HG02938 (cell line): ENCODE measurements around the gene UBE2I.
"Not testable (repeated sequence)": the region's sequence is repeated elsewhere in the genome, so short reads cannot be mapped to it uniquely, and the experiment has no call there.

ENCODE experiments used
- ATAC-seq: cut with Tn5 transposase; IDR thresholded peaks from one replicate; pipeline ENCODE4 v1.9.1; 2021; ENCODE audit warnings: mild to moderate bottlenecking, moderate library complexity; ENCODE audit not compliant: unreplicated experiment

UBE2I gene

GRCh38 chr16:1328136-1328535 lies 18.7 kb downstream of the UBE2I start:
- ATAC-seq = not testable (repeated sequence)

- not testable (repeated sequence) for ATAC-seq
These were observed 19.5 kb downstream of the UBE2I start for GRCh38 chr16:1328961-1329360.

GRCh38 chr16:1330260-1330914 lies 21.0 kb downstream of the UBE2I start:
- no peak for ATAC-seq

GRCh38 chr16:1330931-1331711 lies 21.7 kb downstream of the UBE2I start:
- no peak for ATAC-seq

GRCh38 chr16:1331712-1332617 lies 22.5 kb downstream of the UBE2I start:
- peak; percentile 62 for ATAC-seq

GRCh38 chr16:1332618-1333148 lies 23.2 kb downstream of the UBE2I start:
- ATAC-seq = no peak

- ATAC-seq = no peak
These were observed 23.8 kb downstream of the UBE2I start, which contains the start of gene BAIAP3 for GRCh38 chr16:1333149-1333812. TSS of gene BAIAP3 (plus strand) at chr16:1333645. CDS start at chr16:1338550, 4,905 bp downstream.

GRCh38 chr16:1333854-1334700 lies 24.6 kb downstream of the UBE2I start:
- ATAC-seq = no peak

- no peak for ATAC-seq
These were observed 25.3 kb downstream of the UBE2I start for GRCh38 chr16:1334739-1335138.

- no peak for ATAC-seq
These were observed 26.0 kb downstream of the UBE2I start for GRCh38 chr16:1335211-1335971.

GRCh38 chr16:1335996-1336395 lies 26.6 kb downstream of the UBE2I start:
- ATAC-seq = no peak

GRCh38 chr16:1336619-1337018 lies 27.2 kb downstream of the UBE2I start:
- ATAC-seq = no peak

GRCh38 chr16:1337486-1337885 lies 28.1 kb downstream of the UBE2I start:
- ATAC-seq = no peak

GRCh38 chr16:1338119-1338730 lies 28.8 kb downstream of the UBE2I start:
- ATAC-seq = no peak

GRCh38 chr16:1338855-1339675 lies 29.6 kb downstream of the UBE2I start:
- no peak for ATAC-seq

- ATAC-seq = no peak
These were observed 31.5 kb downstream of the UBE2I start for GRCh38 chr16:1340730-1341494.
